Renal pelvis (tissue), 4 donors: ENCODE data around the gene MMP11. TPM values are rescaled to one million over a fixed set of nuclear protein-coding genes. Genes with fewer than 3 reads are reported as not detected.

Experiments used
- DNase-seq: peaks from one replicate; pipeline ENCODE4 v3.0.0-alpha.2; 2013
- polyA plus RNA-seq, 3 donors: library from polyadenylated mRNA; unstranded; fragments of 120-200 nt; gene quantifications; one replicate each; pipeline ENCODE4 v1.2.1, GENCODE V29; 2013; ENCODE audit not compliant: insufficient read length in 3 of 3

MMP11 gene
- polyA plus RNA-seq, 3 donors, result 15.3 to 21.9 (median 20.0) TPM

GRCh38 chr22:23800297-23801237, 27.9 kb downstream of the MMP11 start:
- DNase-seq, result no peak

GRCh38 chr22:23801238-23801821, 28.7 kb downstream of the MMP11 start:
- no peak for DNase-seq

- DNase-seq, result no peak
These were observed 29.3 kb downstream of the MMP11 start for GRCh38 chr22:23801886-23802377.

- DNase-seq, result no peak
These were observed 30.6 kb downstream of the MMP11 start for GRCh38 chr22:23803001-23803819.

- DNase-seq, result no peak
These were observed 32.2 kb downstream of the MMP11 start for GRCh38 chr22:23804781-23805291.

- DNase-seq, result no peak
These were observed 34.2 kb downstream of the MMP11 start for GRCh38 chr22:23806837-23807236.

GRCh38 chr22:23812378-23812777, 39.7 kb downstream of the MMP11 start:
- no peak for DNase-seq

- no peak for DNase-seq
These were observed 43.0 kb downstream of the MMP11 start for GRCh38 chr22:23815541-23816155.

- DNase-seq, result no peak
These were observed 43.7 kb downstream of the MMP11 start for GRCh38 chr22:23816156-23816976.

GRCh38 chr22:23817146-23817545, 44.5 kb downstream of the MMP11 start:
- DNase-seq, result no peak

GRCh38 chr22:23818541-23818940, 45.9 kb downstream of the MMP11 start:
- no peak for DNase-seq

GRCh38 chr22:23820748-23821211, 48.1 kb downstream of the MMP11 start:
- no peak for DNase-seq

GRCh38 chr22:23822101-23822671, 49.5 kb downstream of the MMP11 start:
- no peak for DNase-seq

GRCh38 chr22:23823331-23823791, 50.7 kb downstream of the MMP11 start:
- DNase-seq, result no peak

GRCh38 chr22:23824476-23825245, 52.0 kb downstream of the MMP11 start:
- no peak for DNase-seq

- no peak for DNase-seq
These were observed 52.7 kb downstream of the MMP11 start for GRCh38 chr22:23825246-23825905.

- no peak for DNase-seq
These were observed 54.1 kb downstream of the MMP11 start for GRCh38 chr22:23826510-23827350.
